Measurements from ENCODE around the gene ATPAF2. TPM values are rescaled to one million over a fixed set of nuclear protein-coding genes. Genes with fewer than 3 reads are reported as not detected.

Gene ATPAF2
- total RNA-seq, 1 donor from 2014 or later, result 21.8 TPM

- H3K27me3 Mint-ChIP-seq (ENCODE audit: unreplicated experiment), result no peaks in the 10 kb centered on the region
- H3K4me1 Mint-ChIP-seq (ENCODE audit: unreplicated experiment), result peaks cover 5% of the 10 kb centered on the region
- H3K36me3 Mint-ChIP-seq (ENCODE audit: unreplicated experiment), result no peaks in the 10 kb centered on the region
- H3K27ac Mint-ChIP-seq (ENCODE audit: unreplicated experiment), result no peak overlapping the region
- H3K9me3 Mint-ChIP-seq (ENCODE audit: unreplicated experiment), result no peaks in the 10 kb centered on the region
- no peak overlapping the region for H3K4me3 Mint-ChIP-seq (ENCODE audit: unreplicated experiment)
- no peak for DNase-seq (ENCODE audit: extremely low spot score, unreplicated experiment)
- TF ChIP-seq, protein P1, sequence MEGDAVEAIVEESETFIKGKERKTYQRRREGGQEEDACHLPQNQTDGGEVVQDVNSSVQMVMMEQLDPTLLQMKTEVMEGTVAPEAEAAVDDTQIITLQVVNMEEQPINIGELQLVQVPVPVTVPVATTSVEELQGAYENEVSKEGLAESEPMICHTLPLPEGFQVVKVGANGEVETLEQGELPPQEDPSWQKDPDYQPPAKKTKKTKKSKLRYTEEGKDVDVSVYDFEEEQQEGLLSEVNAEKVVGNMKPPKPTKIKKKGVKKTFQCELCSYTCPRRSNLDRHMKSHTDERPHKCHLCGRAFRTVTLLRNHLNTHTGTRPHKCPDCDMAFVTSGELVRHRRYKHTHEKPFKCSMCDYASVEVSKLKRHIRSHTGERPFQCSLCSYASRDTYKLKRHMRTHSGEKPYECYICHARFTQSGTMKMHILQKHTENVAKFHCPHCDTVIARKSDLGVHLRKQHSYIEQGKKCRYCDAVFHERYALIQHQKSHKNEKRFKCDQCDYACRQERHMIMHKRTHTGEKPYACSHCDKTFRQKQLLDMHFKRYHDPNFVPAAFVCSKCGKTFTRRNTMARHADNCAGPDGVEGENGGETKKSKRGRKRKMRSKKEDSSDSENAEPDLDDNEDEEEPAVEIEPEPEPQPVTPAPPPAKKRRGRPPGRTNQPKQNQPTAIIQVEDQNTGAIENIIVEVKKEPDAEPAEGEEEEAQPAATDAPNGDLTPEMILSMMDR (IDR thresholded peaks at IDR 0.05), result no peak
These were observed 55.2 kb downstream of the ATPAF2 start for GRCh38 chr17:17983776-17984175.

GRCh38 chr17:17983376-17983775 is 55.6 kb downstream of the ATPAF2 start:
- no peak overlapping the region for H3K4me3 Mint-ChIP-seq (ENCODE audit: unreplicated experiment)
- DNase-seq (ENCODE audit: extremely low spot score, unreplicated experiment), result no peak
- TF ChIP-seq, protein P1 (IDR thresholded peaks at IDR 0.05), result no peak
- no peak overlapping the region for H3K27ac Mint-ChIP-seq (ENCODE audit: unreplicated experiment)
- peaks cover 5% of the 10 kb centered on the region for H3K4me1 Mint-ChIP-seq (ENCODE audit: unreplicated experiment)
- H3K27me3 Mint-ChIP-seq (ENCODE audit: unreplicated experiment), result no peaks in the 10 kb centered on the region
- no peaks in the 10 kb centered on the region for H3K36me3 Mint-ChIP-seq (ENCODE audit: unreplicated experiment)
- H3K9me3 Mint-ChIP-seq (ENCODE audit: unreplicated experiment), result no peaks in the 10 kb centered on the region

GRCh38 chr17:17982801-17983200 is 56.2 kb downstream of the ATPAF2 start:
- no peaks in the 10 kb centered on the region for H3K36me3 Mint-ChIP-seq (ENCODE audit: unreplicated experiment)
- TF ChIP-seq, protein P1 (IDR thresholded peaks at IDR 0.05), result no peak
- peaks cover 5% of the 10 kb centered on the region for H3K4me1 Mint-ChIP-seq (ENCODE audit: unreplicated experiment)
- H3K27ac Mint-ChIP-seq (ENCODE audit: unreplicated experiment), result no peak overlapping the region
- H3K27me3 Mint-ChIP-seq (ENCODE audit: unreplicated experiment), result no peaks in the 10 kb centered on the region
- H3K9me3 Mint-ChIP-seq (ENCODE audit: unreplicated experiment), result no peaks in the 10 kb centered on the region
- no peak overlapping the region for H3K4me3 Mint-ChIP-seq (ENCODE audit: unreplicated experiment)
- no peak for DNase-seq (ENCODE audit: extremely low spot score, unreplicated experiment)

DNA sequence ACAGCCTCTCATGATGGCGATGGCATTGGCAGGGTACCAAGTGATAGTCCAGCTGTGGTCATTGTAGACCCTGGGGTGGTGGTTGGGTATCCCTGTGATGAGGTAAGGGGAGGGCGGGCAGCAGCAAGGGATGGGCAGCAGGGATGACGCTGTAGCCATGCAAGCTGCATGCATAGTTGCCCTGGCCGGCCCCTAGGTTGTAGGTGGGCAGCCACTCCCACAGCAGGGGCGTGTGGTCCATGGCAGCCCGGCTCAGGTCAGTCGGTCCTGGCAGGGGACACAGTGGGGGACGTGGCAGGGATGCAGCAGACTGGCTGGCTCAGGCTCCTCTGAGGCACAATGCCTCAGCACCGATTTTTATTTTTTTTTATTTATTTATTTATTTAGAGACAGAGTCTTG is 57.6 kb downstream of the ATPAF2 start:
- TF ChIP-seq, protein P1 (IDR thresholded peaks at IDR 0.05), result no peak
- Mint-ChIP-seq H3K9me3 (ENCODE audit: unreplicated experiment) (no peaks in the 10 kb centered on the region), H3K27me3 (ENCODE audit: unreplicated experiment) (no peaks in the 10 kb centered on the region), H3K36me3 (ENCODE audit: unreplicated experiment) (no peaks in the 10 kb centered on the region), H3K4me3 (ENCODE audit: unreplicated experiment) (no peak overlapping the region), H3K27ac (ENCODE audit: unreplicated experiment) (no peak overlapping the region), H3K4me1 (ENCODE audit: unreplicated experiment) (peaks cover 5% of the 10 kb centered on the region)
- no peak for DNase-seq (ENCODE audit: extremely low spot score, unreplicated experiment)

DNA sequence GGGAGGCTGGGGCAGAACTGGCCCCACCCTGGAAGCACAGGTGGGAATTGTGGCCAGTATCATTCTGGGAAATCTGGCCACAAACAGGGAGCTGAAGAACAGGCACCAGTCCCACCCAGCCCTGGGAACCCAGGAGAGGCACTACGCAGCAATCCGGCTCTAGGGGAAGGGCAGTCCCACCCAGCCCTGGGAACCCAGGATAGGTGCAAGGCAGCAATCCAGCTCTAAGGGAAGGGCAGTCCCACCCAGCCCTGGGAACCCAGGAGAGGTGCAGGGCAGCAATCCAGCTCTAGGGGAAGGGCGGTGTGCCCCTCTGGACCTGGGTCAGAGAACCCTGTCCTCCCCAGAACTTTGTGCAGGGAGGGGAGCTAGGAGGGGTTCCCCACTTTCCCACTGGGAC is 59.2 kb downstream of the ATPAF2 start:
- TF ChIP-seq, protein P1 (IDR thresholded peaks at IDR 0.05), result no peak
- H3K4me3 Mint-ChIP-seq (ENCODE audit: unreplicated experiment), result no peak overlapping the region
- peaks cover 5% of the 10 kb centered on the region for H3K4me1 Mint-ChIP-seq (ENCODE audit: unreplicated experiment)
- H3K36me3 Mint-ChIP-seq (ENCODE audit: unreplicated experiment), result no peaks in the 10 kb centered on the region
- no peaks in the 10 kb centered on the region for H3K27me3 Mint-ChIP-seq (ENCODE audit: unreplicated experiment)
- H3K9me3 Mint-ChIP-seq (ENCODE audit: unreplicated experiment), result no peaks in the 10 kb centered on the region
- DNase-seq (ENCODE audit: extremely low spot score, unreplicated experiment), result no peak
- no peak overlapping the region for H3K27ac Mint-ChIP-seq (ENCODE audit: unreplicated experiment)

Measured in osteocyte (in vitro differentiated cells).